ENCODE results near the gene DCHS1. TPM values are rescaled to one million over a fixed set of nuclear protein-coding genes. Genes with fewer than 3 reads are reported as not detected.

DCHS1 gene
- total and polyA plus RNA-seq, 2 experiments from 2014 or later, result 8.0 to 15.2 TPM

- no peaks in the 10 kb centered on the region for H3K9me3 ChIP-seq (ENCODE audit: low read depth)
- peak overlapping the region; percentile 98 for H3K27ac ChIP-seq
- no peaks in the 10 kb centered on the region for H3K9me2 ChIP-seq (replicated peaks; ENCODE audit: insufficient read depth)
- no peak overlapping the region for H2AFZ ChIP-seq
- no peaks in the 10 kb centered on the region for H3K27me3 ChIP-seq
- peaks cover 12% of the 10 kb centered on the region for H3K4me1 ChIP-seq (ENCODE audit: insufficient read depth)
- DNase-seq (ENCODE audit: low spot score), result peak; percentile 74
- WGBS (ENCODE audit: low lambda C conversion rate, missing lambda C conversion rate), result 44% methylated on average over 3 of the region's 3 CpGs
- H3K79me2 ChIP-seq, result peaks cover 59% of the 10 kb centered on the region
- H3K4me2 ChIP-seq, result peak overlapping the region; percentile 64
- TF ChIP-seq EZH2 (IDR thresholded peaks at IDR 0.05; ENCODE audit: borderline replicate concordance) (no peak), CTCF (IDR thresholded peaks at IDR 0.05; ENCODE audit: poor library complexity) (no peak), EZH2phosphoT487 (IDR thresholded peaks at IDR 0.05; ENCODE audit: low read depth, severe bottlenecking, unreplicated experiment) (no peak)
- no peaks in the 10 kb centered on the region for H3K36me3 ChIP-seq (replicated peaks; ENCODE audit: insufficient read depth, low read depth)
- no peak overlapping the region for H3K4me3 ChIP-seq
- peaks cover 3% of the 10 kb centered on the region for H4K20me1 ChIP-seq (ENCODE audit: insufficient read depth, poor library complexity, severe bottlenecking)
Observed at GRCh38 chr11:6646576-6646917, 9.1 kb downstream of the DCHS1 start.

- peak overlapping the region; percentile 64 for H3K4me2 ChIP-seq
- no peaks in the 10 kb centered on the region for H3K27me3 ChIP-seq
- H3K9me2 ChIP-seq (replicated peaks; ENCODE audit: insufficient read depth), result no peaks in the 10 kb centered on the region
- H3K4me1 ChIP-seq (ENCODE audit: insufficient read depth), result peaks cover 12% of the 10 kb centered on the region
- no peak overlapping the region for H2AFZ ChIP-seq
- WGBS (ENCODE audit: low lambda C conversion rate, missing lambda C conversion rate), result 45% methylated on average over 12 of the region's 12 CpGs
- H3K4me3 ChIP-seq, result no peak overlapping the region
- H3K36me3 ChIP-seq (replicated peaks; ENCODE audit: insufficient read depth, low read depth), result no peaks in the 10 kb centered on the region
- H4K20me1 ChIP-seq (ENCODE audit: insufficient read depth, poor library complexity, severe bottlenecking), result peaks cover 3% of the 10 kb centered on the region
- peaks cover 59% of the 10 kb centered on the region for H3K79me2 ChIP-seq
- no peaks in the 10 kb centered on the region for H3K9me3 ChIP-seq (ENCODE audit: low read depth)
- TF ChIP-seq EZH2 (IDR thresholded peaks at IDR 0.05; ENCODE audit: borderline replicate concordance), result no peak
- TF ChIP-seq EZH2phosphoT487 (IDR thresholded peaks at IDR 0.05; ENCODE audit: low read depth, severe bottlenecking, unreplicated experiment), result no peak
- TF ChIP-seq CTCF (IDR thresholded peaks at IDR 0.05; ENCODE audit: poor library complexity), result no peak
- DNase-seq (ENCODE audit: low spot score), result no peak
- H3K27ac ChIP-seq, result peak overlapping the region; percentile 98
Observed at GRCh38 chr11:6646071-6646470, 9.5 kb downstream of the DCHS1 start.

- H3K9me2 ChIP-seq (replicated peaks; ENCODE audit: insufficient read depth), result no peaks in the 10 kb centered on the region
- no peaks in the 10 kb centered on the region for H3K36me3 ChIP-seq (replicated peaks; ENCODE audit: insufficient read depth, low read depth)
- H3K4me1 ChIP-seq (ENCODE audit: insufficient read depth), result peaks cover 15% of the 10 kb centered on the region
- no peak overlapping the region for H2AFZ ChIP-seq
- DNase-seq (ENCODE audit: low spot score), result no peak
- TF ChIP-seq EZH2phosphoT487 (IDR thresholded peaks at IDR 0.05; ENCODE audit: low read depth, severe bottlenecking, unreplicated experiment) (no peak), CTCF (IDR thresholded peaks at IDR 0.05; ENCODE audit: poor library complexity) (no peak), EZH2 (IDR thresholded peaks at IDR 0.05; ENCODE audit: borderline replicate concordance) (no peak)
- peaks cover 3% of the 10 kb centered on the region for H4K20me1 ChIP-seq (ENCODE audit: insufficient read depth, poor library complexity, severe bottlenecking)
- 91% methylated on average over 7 of the region's 7 CpGs for WGBS (ENCODE audit: low lambda C conversion rate, missing lambda C conversion rate)
- no peak overlapping the region for H3K27ac ChIP-seq
- no peak overlapping the region for H3K4me2 ChIP-seq
- H3K27me3 ChIP-seq, result no peaks in the 10 kb centered on the region
- H3K9me3 ChIP-seq (ENCODE audit: low read depth), result no peaks in the 10 kb centered on the region
- peaks cover 39% of the 10 kb centered on the region for H3K79me2 ChIP-seq
- H3K4me3 ChIP-seq, result no peak overlapping the region
Observed at GRCh38 chr11:6642957-6643356, 12.7 kb downstream of the DCHS1 start.

Measured in hepatocyte (in vitro differentiated cells).